ENCODE measurements around the gene TOMM7. TPM values are rescaled to one million over a fixed set of nuclear protein-coding genes. Genes with fewer than 3 reads are reported as not detected.
"Not testable (repeated sequence)": the region's sequence is repeated elsewhere in the genome, so short reads cannot be mapped to it uniquely, and the experiment has no call there.

TOMM7 gene
- total RNA-seq, 2 experiments from 2014 or later = 73.7 to 254 TPM

GRCh38 chr7:22782616-22783232, 39.9 kb downstream of the TOMM7 start:
- Mint-ChIP-seq H3K4me1 (no peaks in the 10 kb centered on the region), H3K27ac (no peak overlapping the region), H3K4me3 (no peak overlapping the region), H3K36me3 (ENCODE audit: low read depth) (no peaks in the 10 kb centered on the region), H3K27me3 (peaks cover 3% of the 10 kb centered on the region), H3K9me3 (ENCODE audit: low read depth) (no peaks in the 10 kb centered on the region)
- CTCF ChIA-PET = interaction anchor here (0.5 to 8.8 kb wide), 28 partner anchors 12 to 687 kb away, joined by 3 to 101 read pairs (median 4); partner anchors contain the start of genes IL6 and KLHL7
- POLR2A ChIA-PET = interaction anchor here (0.9 kb wide), 1 partner anchor 219 kb away, joined by 3 read pairs; no protein-coding TSS in a partner anchor
- intact Hi-C loops (cut with DNase I, micrococcal nuclease) = loop anchor here (1.0 kb wide), 2 partner anchors 222 to 273 kb away; no protein-coding TSS in a partner anchor
- ATAC-seq = peak; percentile 88
- peak; percentile 89 for DNase-seq

GRCh38 chr7:22781230-22781711, 41.4 kb downstream of the TOMM7 start:
- Mint-ChIP-seq H3K9me3 (ENCODE audit: low read depth) (no peaks in the 10 kb centered on the region), H3K4me1 (no peaks in the 10 kb centered on the region), H3K27me3 (peaks cover 3% of the 10 kb centered on the region), H3K36me3 (ENCODE audit: low read depth) (no peaks in the 10 kb centered on the region), H3K27ac (no peak overlapping the region), H3K4me3 (no peak overlapping the region)
- CTCF ChIA-PET = interaction anchor here (0.6 to 8.8 kb wide), 13 partner anchors 15 to 274 kb away, joined by 3 to 101 read pairs (median 4); partner anchors contain the start of gene IL6
- no peak for DNase-seq
- POLR2A ChIA-PET = no interaction called here
- ATAC-seq = no peak
- intact Hi-C loops (cut with DNase I, micrococcal nuclease) = no loop called here

- H3K4me1 Mint-ChIP-seq = not testable (repeated sequence)
These were observed 42.8 kb downstream of the TOMM7 start for GRCh38 chr7:22779730-22780323.

GRCh38 chr7:22776964-22777363, 45.7 kb downstream of the TOMM7 start:
- Mint-ChIP-seq H3K4me1 (no peaks in the 10 kb centered on the region), H3K4me3 (no peak overlapping the region), H3K27ac (no peak overlapping the region), H3K27me3 (peaks cover 8% of the 10 kb centered on the region), H3K9me3 (ENCODE audit: low read depth) (no peaks in the 10 kb centered on the region), H3K36me3 (ENCODE audit: low read depth) (no peaks in the 10 kb centered on the region)
- CTCF ChIA-PET = interaction anchor here (1.0 kb wide), 1 partner anchor 216 kb away, joined by 3 read pairs; no protein-coding TSS in a partner anchor
- intact Hi-C loops (cut with DNase I, micrococcal nuclease) = no loop called here
- DNase-seq = no peak
- ATAC-seq = no peak
- POLR2A ChIA-PET = no interaction called here

More at GRCh38 chr7:22779730-22780323, 42.8 kb downstream of the TOMM7 start:
- ATAC-seq; DNase-seq; H3K36me3 Mint-ChIP-seq (ENCODE audit: low read depth); intact Hi-C loops (cut with DNase I, micrococcal nuclease); H3K27ac Mint-ChIP-seq; H3K4me3 Mint-ChIP-seq; H3K9me3 Mint-ChIP-seq (ENCODE audit: low read depth); H3K27me3 Mint-ChIP-seq: not testable (repeated sequence)
- POLR2A ChIA-PET = interaction anchor here (0.7 kb wide), 1 partner anchor 45 kb away, joined by 4 read pairs; no protein-coding TSS in a partner anchor
- CTCF ChIA-PET = interaction anchor here (1.6 to 8.8 kb wide), 3 partner anchors 53 to 276 kb away, joined by 5 to 101 read pairs (median 9); partner anchors contain the start of gene IL6

GRCh38 chr7:22772885-22773284, 49.8 kb downstream of the TOMM7 start:
- H3K4me1 Mint-ChIP-seq = no peaks in the 10 kb centered on the region
- no peaks in the 10 kb centered on the region for H3K36me3 Mint-ChIP-seq (ENCODE audit: low read depth)
- ATAC-seq (no peak), DNase-seq (no peak)
- peaks cover 23% of the 10 kb centered on the region for H3K27me3 Mint-ChIP-seq
- ChIA-PET CTCF (no interaction called here), POLR2A (no interaction called here)
- H3K4me3 Mint-ChIP-seq = no peak overlapping the region
- H3K9me3 Mint-ChIP-seq (ENCODE audit: low read depth) = no peaks in the 10 kb centered on the region
- H3K27ac Mint-ChIP-seq = no peak overlapping the region
- intact Hi-C loops (cut with DNase I, micrococcal nuclease) = no loop called here

- H3K4me3 Mint-ChIP-seq = no peak overlapping the region
- H3K36me3 Mint-ChIP-seq (ENCODE audit: low read depth) = no peaks in the 10 kb centered on the region
- no peak for DNase-seq
- intact Hi-C loops (cut with DNase I, micrococcal nuclease) = no loop called here
- peaks cover 23% of the 10 kb centered on the region for H3K27me3 Mint-ChIP-seq
- H3K4me1 Mint-ChIP-seq = no peaks in the 10 kb centered on the region
- no peak overlapping the region for H3K27ac Mint-ChIP-seq
- ChIA-PET POLR2A (no interaction called here), CTCF (interaction anchor here (0.8 kb wide), 1 partner anchor 209 kb away, joined by 3 read pairs; no protein-coding TSS in a partner anchor)
- ATAC-seq = no peak
- H3K9me3 Mint-ChIP-seq (ENCODE audit: low read depth) = no peaks in the 10 kb centered on the region
These were observed 50.8 kb downstream of the TOMM7 start for GRCh38 chr7:22771872-22772228.

GRCh38 chr7:22771194-22771871, 51.3 kb downstream of the TOMM7 start:
- DNase-seq = no peak
- CTCF ChIA-PET = interaction anchor here (1.5 kb wide), 1 partner anchor 11 kb away, joined by 4 read pairs; no protein-coding TSS in a partner anchor
- no peaks in the 10 kb centered on the region for H3K4me1 Mint-ChIP-seq
- no peak overlapping the region for H3K4me3 Mint-ChIP-seq
- H3K9me3 Mint-ChIP-seq (ENCODE audit: low read depth) = no peaks in the 10 kb centered on the region
- no peaks in the 10 kb centered on the region for H3K36me3 Mint-ChIP-seq (ENCODE audit: low read depth)
- H3K27me3 Mint-ChIP-seq = peaks cover 23% of the 10 kb centered on the region
- POLR2A ChIA-PET = no interaction called here
- H3K27ac Mint-ChIP-seq = no peak overlapping the region
- ATAC-seq = no peak
- intact Hi-C loops (cut with DNase I, micrococcal nuclease) = no loop called here

- Mint-ChIP-seq H3K36me3 (ENCODE audit: low read depth) (no peaks in the 10 kb centered on the region), H3K27ac (no peak overlapping the region), H3K4me1 (no peaks in the 10 kb centered on the region), H3K4me3 (no peak overlapping the region), H3K9me3 (ENCODE audit: low read depth) (no peaks in the 10 kb centered on the region), H3K27me3 (peaks cover 40% of the 10 kb centered on the region)
- DNase-seq (no peak), ATAC-seq (no peak)
- ChIA-PET CTCF (interaction anchor here (1.9 kb wide), 1 partner anchor 19 kb away, joined by 5 read pairs; no protein-coding TSS in a partner anchor), POLR2A (no interaction called here)
- intact Hi-C loops (cut with DNase I, micrococcal nuclease) = no loop called here
These were observed 57.0 kb downstream of the TOMM7 start for GRCh38 chr7:22765609-22766008.

Other genes with a start within 250 kb of the TOMM7 start
- gene IL6, start 95.6 kb downstream of the TOMM7 start, total RNA-seq = 1 to 10 TPM; 1.6 to 4.5 TPM
- gene HYCC1, start 191.3 kb upstream of the TOMM7 start, total RNA-seq = 10 to 100 TPM; 19.2 to 23.9 TPM

Data from activated CD4-positive, alpha-beta T cell treated with anti-CD3 and anti-CD28 coated beads for 36 hours (primary cell).